ENCODE data around the gene ESYT2.
"Not testable (repeated sequence)": the region's sequence is repeated elsewhere in the genome, so short reads cannot be mapped to it uniquely, and the experiment has no call there.

ESYT2 gene

DNA sequence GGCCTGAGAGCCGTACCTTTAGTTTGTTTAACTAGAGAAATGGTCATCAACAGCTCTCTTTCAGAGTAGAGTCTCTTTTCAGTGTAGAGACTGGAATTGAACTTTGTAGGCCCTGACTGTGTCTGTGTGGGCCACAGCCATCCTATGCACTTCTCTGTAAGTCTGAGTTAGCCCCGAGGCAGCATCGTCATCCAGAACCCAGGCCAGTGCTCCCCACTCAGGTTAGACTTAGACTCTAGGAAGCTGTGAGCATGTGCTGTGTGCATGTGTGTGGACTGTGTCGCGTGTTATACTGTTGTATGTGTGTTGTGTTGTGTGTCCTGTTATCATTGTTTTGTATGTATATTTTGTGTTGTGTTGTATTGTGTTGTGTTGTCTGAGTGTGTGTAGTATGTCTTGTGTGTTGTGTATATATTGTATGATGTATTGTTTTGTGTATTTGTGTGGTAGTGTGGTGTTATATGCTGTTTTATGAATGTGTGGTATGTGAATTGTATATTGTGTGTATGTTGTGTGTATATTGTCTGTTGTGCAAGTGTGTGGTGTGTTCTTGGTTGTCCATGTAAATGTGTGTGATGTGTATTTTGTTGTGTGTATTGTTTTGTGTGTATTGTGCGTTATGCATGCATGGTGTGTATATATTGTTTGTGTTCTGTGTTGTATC lies 106.6 kb downstream of the ESYT2 start:
- DNase-seq = no peak

DNA sequence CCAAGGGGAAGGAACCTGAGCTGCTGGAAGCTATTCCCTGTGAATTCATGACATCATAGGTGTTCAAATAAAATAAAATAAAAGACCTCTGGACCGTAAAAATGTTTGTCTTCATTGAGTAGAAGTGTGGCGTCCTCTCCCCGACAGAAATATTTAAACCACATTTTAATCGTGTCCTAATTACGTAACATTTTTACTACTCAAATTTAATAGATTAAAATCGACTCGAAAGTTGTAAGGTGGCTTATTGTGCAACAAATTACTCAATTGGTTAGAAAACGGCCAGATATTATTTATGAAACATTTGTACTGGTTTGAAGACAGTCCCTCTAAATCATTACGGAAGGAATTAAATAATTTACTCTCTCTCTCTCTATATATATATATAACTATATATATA lies 109.2 kb downstream of the ESYT2 start:
- DNase-seq = no peak

DNA sequence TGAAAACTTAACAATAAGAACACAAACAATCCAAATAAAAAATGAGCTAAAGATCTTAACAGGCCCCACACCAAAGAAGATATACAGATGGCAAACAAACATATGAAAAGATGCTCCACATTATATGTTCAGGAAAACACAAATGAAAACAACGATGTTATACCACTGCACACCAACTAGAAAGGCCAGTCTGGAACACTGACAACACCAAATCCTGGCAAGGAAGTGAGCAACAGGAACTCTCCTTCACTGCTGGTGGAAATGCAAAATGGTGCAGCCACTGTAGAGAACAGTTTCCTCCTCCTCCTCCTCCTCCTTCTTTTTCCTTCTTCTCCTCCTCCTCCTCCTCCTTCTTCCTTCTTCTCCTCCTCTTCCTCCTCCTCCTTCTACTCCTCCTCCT lies 112.5 kb downstream of the ESYT2 start:
- DNase-seq = no peak

DNA sequence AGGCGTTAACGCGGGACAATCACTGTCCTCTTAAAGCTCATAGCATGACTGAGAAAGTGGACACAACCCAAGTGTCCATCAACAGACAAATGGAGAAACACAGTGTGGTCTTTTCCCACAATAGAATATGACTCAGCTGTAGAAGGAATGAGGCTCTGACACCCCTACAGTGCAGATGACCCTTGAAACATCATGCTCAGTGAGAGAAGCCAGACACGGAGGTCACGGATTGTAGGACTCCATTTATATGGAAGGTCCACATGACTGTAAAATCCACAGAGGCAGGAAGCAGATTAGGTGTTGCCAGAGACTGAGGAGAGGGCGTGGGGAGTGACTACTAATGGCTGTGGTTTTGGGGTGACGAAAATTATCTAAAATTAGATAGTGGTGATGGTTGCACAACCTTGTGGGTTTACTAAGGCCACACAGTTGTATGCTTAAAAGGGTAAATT lies 118.6 kb downstream of the ESYT2 start:
- DNase-seq = peak; percentile 19

DNA sequence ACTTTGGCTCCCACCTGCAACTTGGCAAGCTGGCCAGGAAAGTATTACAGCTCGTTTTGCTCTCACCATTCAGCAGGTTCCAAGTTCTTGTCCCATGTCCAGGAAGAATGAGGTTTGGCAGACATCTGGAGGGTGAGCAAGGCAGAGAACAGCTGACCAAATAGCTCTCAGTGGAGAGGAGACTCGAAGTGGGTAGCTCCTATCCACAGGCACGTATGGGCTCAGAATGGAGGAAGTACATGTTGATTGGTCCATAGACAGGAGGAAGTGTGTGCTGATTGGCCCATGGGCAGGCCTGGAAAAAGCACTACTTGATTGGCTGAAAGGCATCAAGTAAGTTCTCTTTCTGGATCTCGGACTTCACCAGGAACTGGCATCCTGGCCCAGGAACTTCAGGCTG lies 121.7 kb downstream of the ESYT2 start:
- no peak for DNase-seq

DNA sequence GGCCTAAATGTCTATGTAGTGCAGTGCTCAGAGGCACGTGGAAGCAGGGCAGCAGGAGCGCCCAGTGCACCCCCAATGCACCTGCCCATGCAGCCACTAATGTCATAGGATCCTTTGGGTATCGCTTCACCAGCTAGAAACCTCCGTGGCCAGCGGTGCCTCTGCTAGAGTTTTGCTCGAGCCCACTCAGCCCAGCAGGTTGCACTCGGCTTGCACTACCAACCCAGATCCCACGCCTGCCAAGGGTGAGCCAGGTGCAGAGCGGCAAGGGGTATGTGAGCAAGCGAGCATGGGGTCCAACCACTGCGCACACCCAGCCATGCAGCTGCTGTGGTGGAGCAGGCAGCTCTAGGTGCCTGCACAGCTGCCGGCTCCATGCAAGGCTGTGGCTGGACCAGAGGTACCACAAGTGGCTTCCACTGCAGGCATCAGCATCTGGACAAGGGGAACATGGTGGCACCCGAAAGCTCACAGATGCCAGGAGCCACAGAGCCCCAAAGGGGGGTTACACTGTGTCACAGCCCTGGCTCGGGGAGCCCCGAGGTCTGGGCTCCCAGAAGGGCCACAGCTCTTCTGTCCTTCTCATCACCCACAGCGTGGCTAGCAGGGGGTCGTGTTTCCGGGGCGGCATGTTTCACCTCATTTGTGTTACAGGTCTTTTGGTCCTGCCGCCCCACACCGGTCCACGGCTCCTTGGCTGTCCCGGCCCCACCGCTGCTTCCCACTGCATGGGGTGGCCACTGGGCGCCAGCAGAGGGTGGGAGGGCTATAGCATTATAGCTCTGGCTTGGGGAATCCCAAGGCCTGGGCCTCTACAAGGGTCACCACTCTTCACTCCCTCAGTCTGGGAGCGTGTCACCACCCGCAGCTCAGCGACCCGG lies 122.4 kb downstream of the ESYT2 start:
- no peak for DNase-seq

DNA sequence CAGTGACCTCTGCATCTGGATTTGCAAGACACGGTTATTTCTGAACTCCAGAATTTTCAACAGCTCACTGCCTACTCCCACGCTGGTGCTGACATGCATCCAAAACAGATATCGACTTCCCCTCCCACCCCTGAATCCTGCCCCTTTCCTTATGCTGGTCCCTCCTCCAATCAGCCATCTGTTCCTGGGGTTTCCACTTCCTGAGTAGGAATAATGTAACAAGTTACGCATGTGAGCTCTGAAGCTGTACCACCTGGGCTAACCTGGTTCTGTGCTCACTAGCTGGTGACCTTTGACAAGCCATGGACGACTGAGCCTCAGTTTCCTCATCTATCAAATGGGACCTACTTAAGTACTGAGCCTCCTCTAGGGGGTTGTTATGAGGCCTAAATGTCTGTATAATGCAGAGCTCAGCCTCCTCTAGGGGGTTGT lies 123.0 kb downstream of the ESYT2 start:
- DNase-seq = no peak

DNA sequence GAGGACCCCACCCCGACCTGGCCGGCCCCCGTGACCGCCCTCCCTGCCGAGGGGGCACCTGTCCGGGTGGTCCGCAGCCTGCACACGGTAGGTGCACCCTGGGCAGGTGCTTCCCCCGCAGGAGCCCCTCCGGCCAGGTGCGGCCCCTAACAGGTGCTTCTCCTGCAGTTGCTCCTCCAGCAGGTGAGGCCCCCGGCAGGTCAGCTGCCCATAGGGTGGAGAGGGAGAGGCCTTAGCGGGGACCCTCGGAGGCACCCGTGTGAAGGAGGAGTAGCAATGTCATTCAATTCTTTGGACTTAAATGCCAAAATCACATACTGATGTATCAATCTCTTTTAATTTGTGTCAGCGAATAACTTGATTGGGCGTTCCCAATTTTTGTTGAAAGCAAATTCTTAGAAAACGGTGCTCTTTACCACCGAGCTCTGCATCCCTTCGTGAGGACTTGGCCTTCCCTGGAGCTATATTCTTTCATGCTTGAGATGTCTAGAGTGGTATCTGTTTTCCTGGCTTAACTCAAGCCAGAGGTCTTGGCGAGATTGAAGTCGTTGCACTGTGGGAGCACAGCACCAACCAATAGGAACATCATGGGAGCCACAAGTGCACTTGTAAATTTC lies 124.0 kb downstream of the ESYT2 start:
- no peak for DNase-seq

DNA sequence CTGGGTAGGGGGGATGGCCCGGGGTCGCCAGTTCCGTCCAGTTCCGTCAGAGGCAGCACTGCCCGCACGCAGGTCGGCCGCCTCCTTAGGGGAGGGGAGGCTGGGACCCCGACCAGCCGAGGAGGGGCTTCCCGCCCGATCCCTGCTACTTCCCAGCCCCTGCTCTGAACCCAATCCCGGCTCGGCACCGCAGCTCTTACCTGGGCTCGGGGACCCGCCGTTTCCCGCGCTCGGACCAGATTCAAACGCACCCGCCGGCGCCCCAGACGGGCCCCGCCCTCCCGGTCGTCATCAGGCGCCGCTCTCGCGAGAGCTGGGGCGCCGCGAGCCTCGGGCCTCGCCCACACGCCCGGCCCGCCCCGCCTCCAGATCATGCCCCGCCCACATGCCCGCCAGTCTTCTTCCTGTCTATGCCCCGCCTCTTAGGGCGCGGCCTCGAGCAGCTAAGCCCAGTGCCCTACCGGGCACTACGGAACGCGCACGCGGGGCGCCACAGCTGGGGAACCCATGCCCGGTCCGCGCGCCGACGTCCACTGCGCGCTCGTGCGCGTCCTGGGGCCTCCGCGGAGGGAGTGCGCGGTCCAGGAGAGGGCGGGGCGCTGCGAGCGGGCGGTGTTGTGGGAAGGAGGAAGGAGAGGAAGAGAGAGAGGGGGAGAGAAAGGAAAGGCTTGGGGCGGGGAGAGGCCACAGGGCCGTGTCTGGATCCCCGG lies 124.6 kb downstream of the ESYT2 start, which contains the start of gene NCAPG2:
TSS of gene NCAPG2 (minus strand) at position 281 of the 710 bp plus-strand sequence. CDS start 2,905 bp downstream, outside the sequence.
- DNase-seq = peak; percentile 99

DNA sequence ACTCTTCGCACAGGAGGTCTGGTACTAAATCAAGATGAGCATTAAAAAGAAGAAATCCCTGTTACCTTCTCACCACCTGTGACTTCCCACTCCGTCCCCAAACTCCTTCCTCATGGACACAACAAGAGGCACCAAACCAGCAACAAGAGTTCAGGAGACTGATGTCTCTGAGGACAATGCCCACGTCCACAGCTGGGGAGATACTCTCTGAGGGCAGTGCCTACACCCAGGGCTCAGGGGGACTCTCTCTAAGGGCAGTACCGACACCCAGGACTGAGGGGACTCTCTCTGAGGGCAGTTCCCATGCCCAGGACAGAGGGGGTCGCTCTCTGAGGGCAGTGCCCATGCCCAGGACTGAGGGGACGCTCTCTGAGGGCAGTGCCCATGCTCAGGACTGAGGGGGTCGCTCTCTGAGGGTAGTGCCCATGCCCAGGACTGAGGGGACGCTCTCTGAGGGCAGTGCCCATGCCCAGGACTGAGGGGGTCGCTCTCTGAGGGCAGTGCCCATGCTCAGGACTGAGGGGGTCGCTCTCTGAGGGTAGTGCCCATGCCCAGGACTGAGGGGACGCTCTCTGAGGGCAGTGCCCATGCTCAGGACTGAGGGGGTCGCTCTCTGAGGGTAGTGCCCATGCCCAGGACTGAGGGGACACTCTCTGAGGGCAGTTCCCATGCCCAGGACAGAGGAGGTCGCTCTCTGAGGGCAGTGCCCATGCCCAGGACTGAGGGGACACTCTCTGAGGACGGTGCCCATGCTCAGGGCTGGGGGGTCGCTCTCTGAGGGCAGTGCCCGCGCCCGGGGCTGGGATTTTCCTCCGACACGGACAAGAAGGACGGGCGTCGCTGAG lies 125.4 kb downstream of the ESYT2 start:
- DNase-seq = not testable (repeated sequence)

DNA sequence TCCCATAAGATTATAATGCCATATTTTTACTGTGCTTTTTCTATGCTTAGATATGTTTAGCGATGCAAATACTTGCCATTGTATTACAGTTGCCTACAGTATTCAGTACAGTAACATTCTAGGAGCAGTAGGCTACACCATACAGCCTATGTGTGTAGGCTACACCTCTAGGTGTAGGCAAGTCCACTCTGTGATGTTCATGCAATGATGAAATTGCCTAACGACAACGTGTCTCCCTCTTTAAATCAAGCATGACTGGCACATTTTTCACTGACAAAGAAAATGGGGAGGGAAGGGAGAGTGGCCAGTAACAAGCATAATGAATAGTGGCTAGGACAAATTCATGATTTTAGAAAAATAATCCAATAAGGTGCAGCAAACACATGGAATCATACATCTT lies 126.4 kb downstream of the ESYT2 start:
- no peak for DNase-seq

DNA sequence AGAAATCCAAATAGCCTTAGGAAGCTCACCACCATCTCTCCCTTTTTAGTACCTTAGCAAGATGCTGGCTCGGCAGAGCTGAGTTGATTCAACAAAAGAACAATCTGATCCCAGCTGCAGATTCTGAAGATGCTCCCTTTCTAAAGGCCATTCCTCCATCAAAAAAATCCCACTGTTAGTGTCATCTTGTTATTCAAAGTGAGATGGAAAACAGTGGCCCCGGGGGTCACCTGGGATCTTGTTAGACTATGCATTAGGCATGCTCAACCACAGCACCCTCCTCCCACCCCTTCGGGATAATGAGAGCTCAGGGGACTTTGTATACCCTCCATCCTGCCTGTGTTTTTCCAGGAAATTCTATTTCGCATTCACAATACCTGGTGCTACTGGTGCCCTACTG lies 127.1 kb downstream of the ESYT2 start:
- no peak for DNase-seq

DNA sequence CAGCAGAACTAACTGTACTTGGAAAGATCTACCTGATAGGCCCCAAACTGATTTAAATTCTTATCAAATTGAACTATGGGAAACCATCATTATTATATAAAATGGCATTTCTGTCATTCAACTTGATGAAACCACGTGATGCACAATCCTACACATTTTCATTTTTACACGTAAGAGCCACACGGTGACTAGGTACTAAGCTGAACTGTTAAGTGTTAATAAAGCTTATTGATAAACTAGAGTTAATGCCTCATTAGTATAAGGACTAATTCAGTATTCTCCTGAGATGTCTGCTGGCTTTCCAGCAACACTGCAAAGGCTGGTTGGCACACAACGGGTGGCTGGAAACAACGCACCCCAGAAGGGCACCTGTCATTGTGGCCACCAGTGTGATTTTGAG lies 129.3 kb downstream of the ESYT2 start:
- no peak for DNase-seq

DNA sequence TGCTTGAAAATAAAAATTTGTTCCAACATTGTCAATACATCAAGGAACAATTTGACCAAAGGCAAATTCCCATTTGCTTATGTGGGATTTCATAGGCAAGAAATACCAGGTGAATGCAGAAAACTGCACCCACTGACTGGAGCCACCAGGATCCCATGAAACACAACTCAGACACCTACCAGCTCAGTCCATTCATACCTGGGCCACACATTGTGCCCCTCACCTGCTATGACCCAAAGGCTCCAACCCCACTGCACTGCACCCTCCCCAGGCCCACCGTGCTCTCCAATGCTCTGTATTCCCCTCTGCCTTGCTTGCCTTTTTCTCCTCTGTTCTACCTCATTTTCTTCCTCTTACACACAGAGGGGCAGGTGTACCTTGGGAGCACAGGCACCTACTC lies 130.0 kb downstream of the ESYT2 start:
- DNase-seq = no peak

DNA sequence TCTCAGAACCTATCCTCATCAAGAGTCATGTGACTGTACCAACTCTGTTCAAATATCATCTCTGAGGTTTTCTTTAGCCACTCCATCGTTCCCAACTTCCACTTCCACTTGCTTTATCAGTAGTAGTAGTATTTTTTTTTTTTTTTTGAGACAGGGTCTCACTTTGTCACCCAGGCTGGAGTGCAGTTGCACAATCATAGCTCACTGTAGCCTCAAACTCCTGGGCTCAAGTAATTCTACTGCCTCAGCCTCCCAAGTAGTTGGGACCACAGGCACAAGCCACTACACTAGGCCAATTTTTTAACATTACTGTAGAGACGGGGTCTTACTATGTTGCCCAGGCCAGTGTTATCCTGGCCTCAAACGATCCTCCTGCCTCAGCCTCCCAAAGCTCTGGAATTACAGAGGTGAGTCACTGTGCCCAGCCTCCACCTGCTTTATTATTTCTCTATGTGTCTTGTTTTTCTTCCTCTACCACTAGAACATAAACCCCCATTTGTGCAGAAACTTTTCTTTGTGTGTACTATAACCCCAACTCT lies 130.6 kb downstream of the ESYT2 start:
- no peak for DNase-seq

DNA sequence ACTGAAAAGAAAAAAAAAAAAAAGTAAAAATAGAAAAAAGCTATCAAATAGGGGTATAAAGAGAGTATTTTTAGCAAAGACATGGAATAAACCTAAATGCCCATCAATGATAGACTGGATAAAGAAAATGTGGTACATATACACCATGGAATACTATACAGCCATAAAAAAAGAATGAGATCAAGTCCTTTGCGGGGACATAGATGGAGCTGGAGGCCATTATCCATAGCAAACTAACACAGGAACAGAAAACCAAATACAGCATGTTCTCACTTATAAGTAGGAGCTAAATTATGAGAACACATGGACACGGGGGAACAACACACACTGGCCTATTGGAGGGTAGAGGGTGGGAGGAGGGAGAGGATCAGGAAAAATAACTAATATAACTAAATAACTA lies 131.7 kb downstream of the ESYT2 start:
- not testable (repeated sequence) for DNase-seq

DNA sequence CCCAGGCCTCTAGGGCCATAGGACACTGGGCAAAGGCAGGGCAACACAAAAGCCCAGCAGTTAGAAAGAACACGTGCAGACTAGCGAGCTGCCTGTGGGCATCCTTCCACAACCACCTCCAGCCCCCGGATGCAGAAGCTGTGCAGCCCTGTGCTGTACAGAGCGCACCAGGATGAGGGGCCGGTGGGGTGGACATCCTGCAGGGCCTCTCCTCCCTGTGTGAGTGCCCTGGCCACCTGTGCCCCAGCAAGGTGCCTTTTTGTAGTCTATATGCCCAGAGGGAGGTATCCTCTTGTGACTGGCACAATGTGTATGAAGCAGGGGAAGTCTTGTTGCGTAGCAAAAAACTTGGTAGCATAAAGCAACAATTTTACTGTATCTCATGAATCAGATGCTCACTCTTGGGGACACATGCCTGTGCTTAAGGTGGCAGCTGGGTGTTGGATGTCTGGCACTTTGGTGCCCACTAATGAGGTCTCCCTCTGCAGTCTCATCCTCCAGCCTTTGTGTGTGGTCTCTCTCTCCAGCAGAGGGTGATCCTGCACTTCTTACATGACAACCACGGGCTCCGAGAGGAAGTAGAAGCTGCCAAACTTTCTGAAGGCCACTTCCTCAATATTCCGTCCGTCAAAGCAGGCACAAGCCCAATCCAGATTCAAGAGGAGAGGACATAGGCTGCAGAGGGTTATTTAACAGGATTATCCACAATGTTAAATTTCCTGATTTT lies 133.4 kb downstream of the ESYT2 start:
- peak; percentile 78 for DNase-seq

DNA sequence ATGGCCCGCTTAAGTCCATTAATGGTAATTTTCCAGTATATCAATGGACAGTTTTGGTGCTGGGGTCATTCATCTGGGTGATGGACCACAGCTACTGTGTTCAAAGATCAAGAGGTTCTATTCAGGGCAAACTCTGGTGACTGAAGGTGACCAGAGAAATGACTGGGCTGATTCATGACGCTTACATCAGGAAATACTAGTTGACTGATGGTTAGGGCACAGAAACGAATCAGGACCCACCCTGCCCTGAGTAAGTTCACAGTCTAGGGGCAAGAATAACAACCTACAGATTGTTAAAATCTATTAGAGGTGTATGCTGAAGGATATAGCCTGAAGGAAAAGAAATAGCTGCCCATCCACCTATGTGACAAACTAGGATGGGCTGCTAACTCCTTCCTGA lies 134.3 kb downstream of the ESYT2 start:
- DNase-seq = no peak

DNA sequence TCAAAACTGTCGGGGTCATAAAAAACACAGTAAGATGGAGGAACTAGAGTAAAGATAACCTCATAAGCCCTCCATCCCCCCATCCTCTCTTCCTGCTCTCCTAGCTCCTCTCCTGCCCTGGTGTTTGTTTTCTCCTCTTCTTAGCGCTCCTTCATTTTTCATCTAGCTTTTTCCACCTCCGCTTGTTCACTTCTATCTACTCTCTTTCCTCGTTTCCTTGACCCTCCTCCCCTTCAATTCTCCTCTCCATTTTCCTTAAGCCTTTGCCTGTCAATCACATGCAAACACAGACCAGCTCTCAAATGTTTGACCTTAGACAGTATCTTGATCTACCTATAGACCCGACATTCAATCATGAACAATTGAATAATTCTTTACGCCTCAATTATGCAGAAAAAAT lies 134.7 kb downstream of the ESYT2 start:
- DNase-seq = no peak

DNA sequence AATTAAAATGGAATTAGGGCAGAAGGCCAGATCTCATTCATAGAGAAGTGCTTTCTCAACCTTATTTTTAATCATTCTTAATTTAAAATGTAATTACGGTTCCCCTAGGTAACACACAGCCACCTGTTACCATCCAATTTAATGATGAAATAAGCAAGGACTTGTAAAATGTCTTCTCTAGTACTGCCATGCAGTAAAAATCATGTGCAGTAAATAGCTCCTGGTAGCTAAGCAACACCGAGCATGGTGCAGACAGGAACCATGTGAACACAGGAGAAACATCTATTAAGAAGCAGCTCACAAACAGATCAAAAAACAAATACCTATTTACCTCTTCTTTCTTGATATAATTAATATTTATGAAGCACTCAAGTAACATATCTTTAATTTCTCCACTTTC lies 139.8 kb downstream of the ESYT2 start:
- DNase-seq = no peak

DNA sequence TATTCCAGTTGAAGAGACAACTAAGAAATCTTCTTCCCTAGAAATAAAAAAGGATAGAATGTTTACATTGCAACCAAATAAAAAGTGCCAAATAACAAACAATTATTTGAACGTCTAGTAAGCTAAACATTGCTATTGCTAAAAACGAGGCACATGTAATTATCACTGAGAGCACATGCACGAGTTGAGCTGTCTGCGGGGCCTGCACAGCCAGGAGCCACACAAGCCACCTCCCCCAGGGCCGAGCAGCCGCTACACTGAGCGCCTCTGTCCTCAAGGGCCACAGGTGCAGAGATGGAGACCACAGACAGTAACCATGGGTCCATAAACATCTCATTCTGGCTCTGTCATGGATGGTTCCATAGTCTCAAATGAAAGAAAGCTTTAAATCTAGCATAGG lies 141.9 kb downstream of the ESYT2 start:
- DNase-seq = no peak

Data from GDM1 (cell line).